Dermis blood vessel endothelial cell (primary cell): ENCODE results near the gene ZSCAN30. TPM values are rescaled to one million over a fixed set of nuclear protein-coding genes. Genes with fewer than 3 reads are reported as not detected.

Experiments
- DNase-seq: peaks from one replicate; pipeline ENCODE4 v3.0.0; 2010
- total RNA-seq: library from RNA; depleted of rRNA; stranded (reverse); fragments of >200 nt; gene quantifications from 2 replicates; pipeline ENCODE4 v1.2.3, GENCODE V29; 2014

The ZSCAN30 gene
- 14.0 and 16.8 TPM in 2 replicates for total RNA-seq

DNA sequence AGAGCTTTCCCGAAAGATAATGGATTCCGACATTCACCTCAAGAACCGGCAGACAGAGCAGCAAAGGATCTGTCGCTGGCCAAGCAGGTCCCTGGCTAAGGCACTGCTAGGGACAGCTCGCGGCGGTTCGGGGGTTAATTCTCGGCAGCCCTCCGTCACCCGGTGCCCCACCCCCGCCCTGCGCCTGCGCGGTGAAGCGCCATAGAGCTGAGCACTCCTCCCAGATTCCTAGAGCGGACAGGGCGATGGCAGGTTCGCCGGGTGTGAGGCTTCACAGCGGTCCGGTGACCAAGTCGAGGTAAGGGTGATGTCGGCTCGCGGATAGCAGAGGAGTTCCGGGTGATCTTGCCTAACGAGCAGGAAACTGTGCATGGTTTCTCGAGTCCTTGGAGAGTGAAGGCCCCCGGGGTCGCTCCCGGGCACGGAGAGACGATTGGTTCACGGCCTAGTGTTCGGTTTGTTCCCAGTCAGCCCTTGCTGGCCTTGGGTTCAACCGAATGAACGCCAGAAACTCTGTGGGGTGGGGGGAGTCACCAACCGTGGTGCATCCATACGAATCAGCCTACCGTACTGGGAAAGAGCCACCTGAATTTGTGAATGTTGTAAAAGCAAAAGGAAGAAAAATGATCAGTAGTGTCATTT, at the start of gene ZSCAN30:
ZSCAN30 (minus strand) TSS at position 136 of the 642 bp plus-strand sequence. CDS start 25,877 bp downstream, outside the sequence.
- DNase-seq, result peak; percentile 98

DNA sequence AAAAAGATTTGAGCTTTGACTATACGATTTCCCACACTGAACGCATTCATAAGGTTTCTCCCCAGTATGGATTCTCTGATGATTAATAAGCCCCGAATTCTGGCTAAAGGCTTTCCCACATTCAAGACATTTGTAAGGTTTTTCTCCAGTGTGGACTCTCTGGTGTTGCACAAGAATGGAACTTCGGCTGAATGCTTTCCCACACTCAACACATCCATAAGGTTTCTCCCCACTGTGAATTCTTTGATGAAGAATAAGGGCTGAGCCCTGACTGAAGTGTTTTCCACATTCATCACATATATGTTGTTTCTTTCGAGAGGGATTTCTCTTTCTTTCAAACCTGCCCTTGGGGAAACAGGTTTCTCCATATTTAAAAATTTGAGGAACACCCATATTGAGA, 47.3 kb upstream of the ZSCAN30 start:
- no peak for DNase-seq

DNA sequence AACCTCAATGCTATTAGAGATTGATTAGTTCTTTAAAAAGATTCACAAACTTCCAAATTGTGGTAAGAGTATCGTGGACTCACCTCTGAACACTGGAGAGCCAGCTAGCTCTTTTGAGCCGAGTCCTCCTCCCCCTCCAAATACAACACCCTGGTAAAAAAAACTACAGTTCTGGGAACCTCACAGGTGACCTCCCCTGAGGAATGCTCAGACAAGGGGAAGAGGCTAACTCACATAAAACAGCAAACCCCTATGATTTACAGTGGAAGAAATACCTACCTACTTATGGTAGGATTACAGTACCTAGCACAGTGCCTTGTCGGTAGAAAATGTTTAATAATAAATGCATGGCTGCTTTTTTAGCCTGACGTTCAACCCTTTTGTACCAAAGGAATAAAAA, 45.8 kb upstream of the ZSCAN30 start:
- no peak for DNase-seq

DNA sequence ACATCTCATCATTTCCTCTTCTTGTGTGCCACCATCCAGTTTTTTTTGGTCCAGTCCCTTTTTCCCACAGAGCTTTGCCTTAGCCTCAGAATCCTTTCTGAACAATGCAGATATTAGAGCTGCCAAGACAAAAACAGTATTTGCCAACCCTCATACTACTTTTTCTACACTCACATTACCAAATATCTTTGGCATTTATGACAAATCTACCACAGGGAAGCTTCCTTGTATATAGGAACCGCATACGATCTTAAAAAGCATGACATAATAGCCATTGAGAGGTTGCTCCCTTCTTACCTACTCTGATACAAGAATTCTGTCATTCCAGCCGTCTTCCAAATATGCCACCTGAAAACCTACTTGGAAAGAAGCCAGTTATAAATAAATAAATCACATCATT, 44.8 kb upstream of the ZSCAN30 start:
- no peak for DNase-seq

DNA sequence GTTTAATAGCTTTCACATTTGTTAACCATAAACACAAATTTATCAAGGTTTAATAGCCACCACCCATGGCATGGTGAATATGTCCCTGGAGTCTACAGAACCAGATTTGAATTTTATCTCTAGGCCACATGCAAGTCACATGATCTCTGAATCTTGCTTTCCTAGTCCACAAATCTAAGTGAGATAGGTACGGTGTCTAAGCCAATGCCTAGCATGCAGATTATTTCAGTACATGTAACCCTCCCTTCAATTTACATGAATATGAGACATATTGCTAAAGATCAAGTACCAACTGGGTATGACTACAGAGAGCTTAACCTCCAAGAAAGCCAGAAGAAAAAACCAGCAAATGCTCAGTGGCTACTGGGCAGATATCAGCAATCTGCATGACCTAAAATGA, 44.2 kb upstream of the ZSCAN30 start:
- no peak for DNase-seq

DNA sequence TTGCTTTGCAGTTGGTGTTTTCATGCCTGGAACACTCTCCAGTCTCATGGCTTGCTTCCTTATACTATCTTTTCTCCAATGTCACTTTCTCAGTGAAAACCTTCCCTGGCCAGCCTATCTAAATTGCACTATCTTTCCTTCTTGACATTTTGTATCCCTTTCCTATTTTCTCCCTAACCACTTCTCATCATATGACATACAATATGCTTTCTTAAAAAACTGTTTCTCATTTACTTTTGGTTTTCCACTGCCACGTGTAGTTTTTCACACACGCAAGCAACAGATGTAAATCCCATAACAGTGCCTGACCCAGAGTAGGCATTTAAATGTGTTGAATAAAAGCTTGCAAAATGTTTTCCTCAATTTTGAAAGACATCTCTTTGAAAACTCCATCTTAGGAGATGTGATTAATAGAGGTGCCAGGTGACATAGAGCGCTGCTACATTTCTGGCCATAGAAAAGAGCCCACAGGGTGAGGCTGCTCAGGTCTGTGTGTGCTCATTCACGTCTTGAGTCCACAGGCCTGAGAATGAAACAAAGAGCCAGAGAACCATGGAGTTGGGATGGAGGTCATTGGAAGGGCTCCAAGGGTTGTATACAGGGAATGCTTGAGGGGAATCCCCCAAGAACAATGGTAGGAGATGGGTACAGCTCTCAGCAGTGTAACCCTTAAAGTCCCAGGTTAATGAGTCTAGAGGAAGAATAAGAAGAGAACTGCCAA, 41.5 kb upstream of the ZSCAN30 start:
- peak; percentile 67 for DNase-seq

DNA sequence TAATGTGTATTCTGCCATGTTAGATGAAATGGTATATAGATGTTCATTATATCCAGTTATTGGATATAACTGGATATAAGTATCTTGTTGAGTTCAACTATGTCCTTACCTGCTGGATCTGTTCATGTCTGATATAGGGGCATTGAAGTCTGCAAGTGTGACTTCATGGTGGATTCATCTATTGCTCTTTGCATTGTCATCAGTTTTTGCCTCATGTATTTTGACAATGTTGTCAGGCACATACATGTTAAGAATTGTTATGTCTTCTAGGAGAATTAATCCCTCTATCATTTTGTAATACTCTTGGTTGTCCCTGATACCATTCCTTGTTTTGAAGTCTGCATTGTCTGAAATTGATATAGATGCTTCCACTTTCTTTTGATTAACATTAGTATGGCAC, 38.8 kb upstream of the ZSCAN30 start:
- DNase-seq, result no peak

DNA sequence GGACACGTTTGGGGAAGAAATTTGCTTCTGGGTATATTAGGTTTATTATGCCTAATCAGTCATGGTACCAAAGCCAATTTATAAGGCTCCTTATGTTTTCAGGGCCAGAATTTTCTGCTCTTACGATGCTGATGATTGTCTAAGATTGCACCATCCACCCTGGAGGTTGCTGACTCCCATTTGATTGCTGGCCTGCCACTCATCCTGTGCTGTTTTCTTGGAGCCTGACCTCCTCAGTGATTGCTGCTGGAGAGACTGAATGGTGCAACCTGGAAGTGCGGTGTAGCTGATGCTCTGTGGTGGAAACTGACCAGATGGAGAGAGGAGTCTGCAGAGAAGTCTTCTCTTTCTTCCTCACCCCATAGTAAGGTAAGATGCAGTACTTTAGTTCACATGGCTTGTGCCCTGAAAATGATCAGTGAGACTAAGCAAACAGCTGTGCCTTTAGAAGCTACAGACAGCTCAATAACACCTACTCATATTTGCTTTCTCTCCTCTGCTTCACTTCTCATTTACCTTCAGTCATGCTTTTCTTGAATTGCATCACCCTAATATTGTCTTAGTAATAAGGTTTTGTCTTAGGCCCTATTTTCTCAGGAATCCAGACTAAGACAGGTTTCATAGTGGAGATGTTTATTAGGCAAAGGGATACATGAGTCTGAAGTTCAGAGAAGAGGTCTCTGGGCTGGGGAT, 36.8 kb upstream of the ZSCAN30 start:
- DNase-seq, result no peak

DNA sequence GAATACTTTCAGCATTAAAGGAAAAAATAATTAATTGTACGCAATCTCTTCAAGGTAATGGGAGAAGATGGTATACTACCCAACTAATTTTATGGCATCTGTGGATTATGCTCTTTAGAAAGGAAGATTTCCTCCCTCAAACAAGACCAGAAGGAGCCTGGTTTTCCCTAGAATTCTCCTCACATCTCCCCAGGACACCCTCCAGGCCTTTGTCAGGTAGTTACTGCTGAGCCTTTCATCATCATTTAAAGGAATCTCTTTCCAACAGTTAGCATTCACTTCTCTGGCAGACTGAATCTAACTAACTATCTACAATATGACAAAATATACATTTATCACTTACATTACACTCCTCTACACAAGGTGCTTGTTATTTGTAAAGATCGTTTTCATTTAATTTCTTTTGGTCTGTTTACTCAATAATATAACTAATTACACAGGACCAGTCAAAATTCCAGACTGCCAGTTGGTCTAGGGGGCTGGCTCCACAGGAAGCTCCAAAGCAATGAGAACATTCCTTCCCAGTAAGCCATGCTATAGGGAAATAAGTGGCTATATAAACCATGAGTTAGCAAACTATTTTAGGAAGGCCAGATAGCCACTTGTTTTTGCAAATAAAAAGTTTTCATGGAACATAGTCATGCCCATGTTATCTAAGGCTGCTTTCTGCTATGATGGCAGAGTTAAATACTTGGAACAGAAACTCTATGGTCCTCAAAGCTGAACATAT, 35.1 kb upstream of the ZSCAN30 start:
- DNase-seq, result peak; percentile 33

DNA sequence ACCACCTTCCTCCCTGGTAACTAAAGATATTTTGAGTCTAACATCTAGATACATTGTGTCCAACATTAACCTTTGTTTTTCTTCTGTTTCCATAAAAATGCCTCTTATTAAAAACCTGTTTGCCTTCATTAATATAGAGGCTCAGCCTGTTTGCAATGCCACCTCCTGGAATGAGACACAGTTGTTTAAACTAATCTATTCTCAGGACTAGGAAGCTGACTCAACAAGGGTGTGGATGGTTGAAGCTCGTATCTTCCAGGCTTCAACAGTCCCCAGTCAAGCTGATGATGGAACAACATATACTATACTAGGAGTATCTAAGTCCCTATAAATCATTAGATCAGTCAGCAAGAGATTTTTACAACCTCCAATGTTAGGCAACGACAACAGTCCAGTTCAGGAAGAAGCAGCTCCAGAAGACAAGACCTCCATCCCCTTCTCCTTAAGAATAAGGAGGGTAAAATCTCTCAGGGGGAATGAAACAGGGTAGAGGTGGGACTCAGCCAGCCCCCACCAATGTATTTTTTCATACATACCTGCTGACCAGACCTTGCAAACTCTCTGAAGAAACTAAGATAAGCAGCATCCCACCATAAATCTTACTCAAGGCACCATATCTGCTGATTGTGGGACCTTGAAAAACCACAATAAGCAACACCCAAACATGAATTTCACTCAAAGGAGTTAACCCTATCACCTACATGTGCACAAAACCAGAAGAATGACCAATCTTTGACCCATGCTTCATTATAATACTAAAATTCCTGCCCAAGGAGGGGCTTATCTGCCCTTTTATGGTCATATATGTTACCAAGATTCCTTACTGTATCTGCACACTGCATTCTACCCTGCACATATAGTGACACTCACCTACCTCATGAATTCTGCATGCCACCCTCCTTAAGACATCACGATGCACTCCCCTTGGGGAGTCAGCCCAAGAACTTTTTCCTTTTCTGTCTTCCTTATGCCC, 32.7 kb upstream of the ZSCAN30 start:
- peak; percentile 35 for DNase-seq

DNA sequence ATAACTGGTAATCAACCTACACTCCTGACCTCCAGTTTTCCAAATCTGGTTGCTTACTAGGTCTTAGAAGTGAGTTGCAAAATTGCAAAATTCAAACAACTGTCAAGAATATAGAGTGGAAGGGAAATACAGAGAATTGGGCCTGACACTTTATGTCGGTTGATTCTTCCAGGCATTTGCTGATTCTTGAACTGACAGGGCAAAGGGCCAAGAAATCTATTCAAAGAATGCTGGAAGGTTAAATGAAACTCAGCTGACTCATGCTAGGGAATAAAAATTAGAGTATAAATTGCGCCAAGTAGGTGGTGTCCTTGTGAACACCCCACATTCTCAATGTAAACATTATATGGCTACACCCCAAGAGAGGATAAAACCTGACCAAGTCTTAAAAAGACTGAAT, 21.5 kb upstream of the ZSCAN30 start:
- DNase-seq, result peak; percentile 19

DNA sequence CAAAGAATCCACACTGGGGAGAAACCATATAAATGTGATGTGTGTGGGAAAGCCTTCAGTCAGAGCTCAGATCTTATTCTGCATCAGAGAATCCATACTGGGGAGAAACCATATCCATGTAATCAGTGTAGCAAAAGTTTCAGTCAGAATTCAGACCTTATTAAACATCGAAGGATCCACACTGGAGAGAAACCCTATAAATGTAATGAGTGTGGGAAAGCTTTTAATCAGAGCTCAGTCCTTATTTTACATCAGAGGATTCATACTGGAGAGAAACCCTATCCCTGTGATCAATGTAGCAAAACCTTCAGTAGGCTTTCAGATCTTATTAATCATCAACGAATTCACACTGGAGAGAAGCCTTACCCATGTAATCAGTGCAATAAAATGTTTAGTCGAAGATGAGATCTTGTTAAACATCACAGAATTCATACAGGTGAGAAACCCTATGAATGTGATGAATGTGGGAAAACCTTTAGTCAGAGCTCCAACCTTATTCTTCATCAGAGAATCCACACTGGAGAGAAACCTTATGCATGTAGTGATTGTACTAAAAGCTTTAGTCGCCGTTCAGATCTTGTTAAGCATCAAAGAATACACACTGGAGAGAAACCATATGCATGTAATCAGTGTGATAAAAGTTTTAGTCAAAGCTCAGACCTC, 16.7 kb upstream of the ZSCAN30 start:
- DNase-seq, result no peak

DNA sequence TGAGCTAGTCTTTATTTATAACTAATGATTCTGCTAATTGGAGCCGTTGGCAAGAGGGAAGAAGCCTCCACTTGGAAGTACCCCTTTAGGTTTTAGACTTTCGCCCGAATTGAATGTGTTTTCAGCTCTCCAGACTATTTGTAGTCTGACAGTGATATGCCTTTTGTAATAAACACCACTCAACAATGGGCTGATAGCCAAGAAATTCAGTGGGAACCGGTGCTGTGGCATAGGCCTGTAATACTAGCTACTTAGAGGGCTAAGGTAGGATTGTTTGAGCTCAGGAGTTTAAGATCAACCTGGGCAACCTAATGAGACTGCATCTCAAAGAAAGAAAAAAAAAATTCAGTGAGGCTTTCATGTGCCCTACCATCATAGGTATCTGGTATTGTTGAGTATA, 13.6 kb upstream of the ZSCAN30 start:
- no peak for DNase-seq

DNA sequence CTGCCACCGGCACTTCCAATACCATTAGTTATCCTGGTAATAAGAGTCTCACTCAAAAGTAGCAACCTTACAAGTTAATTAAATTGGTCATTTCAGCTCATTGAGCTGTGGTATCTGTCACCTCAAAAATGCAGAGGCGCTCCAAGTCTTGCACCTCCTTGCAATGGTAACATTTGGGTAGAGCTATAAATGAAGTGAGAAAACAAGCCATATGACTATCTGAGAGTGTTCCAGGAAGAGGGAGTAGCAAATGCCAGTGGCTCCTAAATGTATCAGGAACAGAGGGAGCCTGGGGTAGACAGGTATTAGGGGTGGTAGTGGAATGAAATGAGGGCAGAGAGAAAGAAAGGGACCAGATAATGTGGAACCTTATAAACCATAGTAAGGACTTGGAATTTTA, 6.0 kb upstream of the ZSCAN30 start:
- no peak for DNase-seq

DNA sequence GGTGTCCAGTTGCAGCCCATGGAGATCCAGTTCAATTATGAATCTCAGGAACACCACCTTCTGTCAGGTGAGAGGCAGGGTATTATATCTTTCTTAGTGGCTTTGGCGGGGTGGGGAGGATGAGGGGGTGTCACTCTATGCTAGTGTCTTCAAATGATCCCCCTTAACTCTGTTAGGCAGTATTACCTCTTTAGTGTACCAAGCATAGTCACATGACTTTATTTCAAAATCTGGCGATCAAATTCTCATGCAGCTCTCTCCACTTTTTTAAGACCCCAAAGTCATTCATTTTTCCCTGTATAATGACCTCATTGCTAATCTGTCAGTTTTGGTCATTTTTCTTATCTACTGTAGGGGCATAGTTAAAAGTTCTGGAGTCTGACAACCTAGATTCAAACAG, 1.1 kb upstream of the ZSCAN30 start:
- no peak for DNase-seq

DNA sequence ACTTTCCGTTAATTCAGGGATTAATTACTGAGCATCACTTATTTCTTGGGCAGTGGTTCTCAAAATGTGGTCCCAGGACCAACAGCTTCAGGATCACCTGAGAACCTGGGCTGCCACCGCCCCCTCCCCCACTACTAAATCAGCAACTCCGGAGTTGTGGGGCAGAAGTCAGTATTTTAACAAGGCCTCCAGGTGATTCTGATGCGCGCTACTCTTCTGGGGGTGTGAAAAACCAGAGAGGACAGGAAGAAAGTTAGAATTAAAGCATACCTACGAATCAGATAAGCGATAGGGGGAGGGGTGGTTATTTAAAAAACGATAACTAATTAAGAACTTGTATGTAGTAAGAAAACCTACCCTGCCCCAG, 319 bp downstream of the ZSCAN30 start:
- DNase-seq, result no peak

DNA sequence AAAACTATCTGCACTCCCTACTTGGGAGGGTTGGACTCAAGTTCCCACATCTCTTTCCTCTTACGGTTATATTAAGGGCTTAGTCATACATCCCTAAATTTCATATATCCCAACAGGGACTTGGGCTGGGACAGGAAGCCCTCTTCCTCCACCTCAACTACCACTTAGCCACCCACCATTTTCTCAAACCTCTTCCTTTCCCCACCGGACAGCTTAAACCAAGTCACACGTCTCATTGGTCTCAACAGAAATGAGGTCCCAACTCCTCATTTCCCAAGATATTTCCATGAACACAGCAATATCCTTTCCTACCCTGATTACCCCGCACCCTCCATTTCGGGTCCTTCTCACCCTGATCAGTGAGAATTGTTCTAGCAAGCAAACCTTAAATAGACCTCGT, 736 bp downstream of the ZSCAN30 start:
- DNase-seq, result peak; percentile 30

DNA sequence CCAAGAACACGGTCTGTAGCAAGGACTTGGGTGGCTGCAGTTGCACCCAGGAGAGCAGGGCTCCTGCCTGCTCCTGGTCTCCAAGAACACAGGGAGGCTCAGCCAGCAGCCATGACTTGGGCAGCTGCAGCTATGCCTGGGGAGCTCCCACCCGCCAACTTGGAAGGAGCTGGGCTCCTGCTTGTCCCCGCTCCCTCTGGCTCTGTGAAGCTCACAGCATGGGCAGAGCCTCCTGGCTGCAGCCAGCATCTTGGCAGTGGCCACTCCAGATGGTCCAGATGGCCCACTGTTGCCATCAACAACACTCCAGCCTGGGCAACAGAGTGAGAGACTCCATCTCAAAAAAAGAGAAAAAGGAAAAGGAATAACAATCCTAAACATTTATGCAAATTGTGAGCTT, 5.2 kb downstream of the ZSCAN30 start:
- DNase-seq, result no peak

DNA sequence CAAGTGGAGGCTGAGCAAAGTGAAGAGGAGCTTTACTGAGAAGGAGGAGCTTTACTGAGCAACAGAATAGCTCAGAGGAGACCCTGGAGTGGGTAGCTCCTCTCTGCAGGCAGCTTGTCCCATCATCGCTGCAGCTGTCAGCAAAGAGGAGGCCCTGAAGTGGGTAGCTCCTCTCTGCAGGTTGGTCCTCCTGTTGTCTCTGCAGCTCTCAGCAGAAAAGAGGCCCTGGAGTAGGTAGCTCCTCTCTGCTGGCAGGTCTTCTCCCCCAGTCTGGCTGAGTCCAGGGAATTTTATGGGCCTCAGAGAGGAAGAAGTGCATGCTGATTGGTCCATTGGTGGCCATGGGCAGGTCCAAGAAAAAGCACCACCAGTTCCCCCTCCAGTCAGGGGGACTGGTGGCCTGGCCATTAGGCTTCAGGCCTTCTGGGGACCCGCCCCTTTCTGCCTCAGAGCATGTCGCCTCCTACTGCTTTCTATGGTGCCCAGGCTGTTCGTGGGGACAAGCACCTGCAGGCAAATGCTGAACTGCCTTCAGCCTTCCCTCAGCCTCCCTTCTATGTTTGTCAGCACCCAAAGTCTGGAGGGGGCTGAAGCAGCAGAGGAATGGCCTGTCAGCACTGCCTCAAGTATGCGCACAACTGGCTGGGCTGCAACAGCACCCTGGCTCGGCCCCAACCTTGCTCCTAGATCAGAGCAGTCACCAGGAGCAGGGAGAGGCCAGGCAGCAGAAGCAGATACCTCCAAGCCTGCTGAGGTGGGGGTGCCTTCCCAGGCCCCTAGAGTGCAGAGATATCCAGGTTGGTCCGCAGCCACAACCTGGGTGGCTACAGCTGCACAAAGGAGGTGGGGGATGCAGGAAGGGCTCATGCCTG, 5.9 kb downstream of the ZSCAN30 start:
- DNase-seq, result no peak

DNA sequence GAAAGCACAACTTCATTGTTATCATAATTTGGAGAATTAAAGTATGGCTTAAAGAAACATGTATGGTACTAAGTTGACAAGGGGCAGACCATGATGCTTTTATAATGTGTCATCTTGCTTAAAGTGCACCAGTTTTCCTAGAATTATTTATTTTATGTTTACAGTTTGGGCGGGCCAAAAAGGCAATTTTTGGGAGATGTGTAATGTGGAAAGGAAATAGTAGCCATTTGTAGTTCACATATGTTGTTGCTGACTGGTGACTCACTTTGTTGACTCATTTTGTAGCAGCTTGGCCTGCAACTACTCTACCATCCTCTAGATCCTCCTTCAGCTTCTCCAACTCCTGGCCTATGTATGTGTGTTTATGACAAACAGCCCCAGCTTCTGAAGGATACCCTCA, 7.7 kb downstream of the ZSCAN30 start:
- peak; percentile 70 for DNase-seq

DNA sequence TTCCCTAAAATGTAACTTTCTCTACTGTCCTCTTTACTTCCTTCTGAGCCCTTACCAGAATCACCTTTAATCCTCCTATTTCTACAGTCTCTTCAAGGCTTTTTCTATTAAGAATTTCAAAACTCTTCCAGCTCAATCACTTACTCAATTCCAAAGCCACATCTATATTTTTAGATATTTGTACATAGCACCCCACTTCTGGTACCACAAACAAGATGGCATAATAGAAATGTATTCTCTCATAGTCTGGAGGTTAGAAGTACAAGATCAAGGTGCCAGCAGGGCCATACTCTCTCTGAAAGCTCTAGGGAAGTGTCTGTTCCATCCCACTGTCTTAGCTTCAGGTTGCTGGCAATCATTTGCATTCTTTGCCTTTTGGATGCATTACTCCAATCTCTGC, 11.1 kb downstream of the ZSCAN30 start:
- no peak for DNase-seq
